PC-9 (cell line): ENCODE data around the gene PIPOX.

Source experiments
- EZH2 ChIP-seq: fragments of 200-600 bp; sonication (generic); IDR thresholded peaks from 2 replicates; pipeline ENCODE4 v1.8.0; 2017; ENCODE audit warnings: antibody characterized with exemption, low read depth
- TF ChIP-seq, protein P1 (sequence below): fragments of 200-600 bp; sonication (generic); conservative IDR thresholded peaks from 2 replicates; pipeline ENCODE4 v1.6.1; 2017; ENCODE audit warnings: mixed run types, antibody characterized with exemption, mild to moderate bottlenecking, moderate library complexity

GRCh38 chr17:29054835-29055234 is 11.9 kb downstream of the PIPOX start:
- TF ChIP-seq, protein P1, sequence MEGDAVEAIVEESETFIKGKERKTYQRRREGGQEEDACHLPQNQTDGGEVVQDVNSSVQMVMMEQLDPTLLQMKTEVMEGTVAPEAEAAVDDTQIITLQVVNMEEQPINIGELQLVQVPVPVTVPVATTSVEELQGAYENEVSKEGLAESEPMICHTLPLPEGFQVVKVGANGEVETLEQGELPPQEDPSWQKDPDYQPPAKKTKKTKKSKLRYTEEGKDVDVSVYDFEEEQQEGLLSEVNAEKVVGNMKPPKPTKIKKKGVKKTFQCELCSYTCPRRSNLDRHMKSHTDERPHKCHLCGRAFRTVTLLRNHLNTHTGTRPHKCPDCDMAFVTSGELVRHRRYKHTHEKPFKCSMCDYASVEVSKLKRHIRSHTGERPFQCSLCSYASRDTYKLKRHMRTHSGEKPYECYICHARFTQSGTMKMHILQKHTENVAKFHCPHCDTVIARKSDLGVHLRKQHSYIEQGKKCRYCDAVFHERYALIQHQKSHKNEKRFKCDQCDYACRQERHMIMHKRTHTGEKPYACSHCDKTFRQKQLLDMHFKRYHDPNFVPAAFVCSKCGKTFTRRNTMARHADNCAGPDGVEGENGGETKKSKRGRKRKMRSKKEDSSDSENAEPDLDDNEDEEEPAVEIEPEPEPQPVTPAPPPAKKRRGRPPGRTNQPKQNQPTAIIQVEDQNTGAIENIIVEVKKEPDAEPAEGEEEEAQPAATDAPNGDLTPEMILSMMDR = no peak
- no peak for TF ChIP-seq EZH2
